H1 (cell line): ENCODE results near the gene PAIP2. TPM values are rescaled to one million over a fixed set of nuclear protein-coding genes. Genes with fewer than 3 reads are reported as not detected.

Experiments
- CTCF ChIA-PET: fragments of 300-600 bp; sonication (Branson Sonifier 250); formaldehyde crosslinking; loops from one replicate; lab custom pipeline; 2021; ENCODE audit not compliant: partially characterized antibody; lab: Charles Lee
- POLR2A ChIA-PET: fragments of 300-600 bp; sonication (Branson Sonifier 250); formaldehyde crosslinking; loops from one replicate; lab custom pipeline; 2021; ENCODE audit warnings: inconsistent platforms; ENCODE audit not compliant: partially characterized antibody; lab: Charles Lee
- DNase-seq, 2 experiments: peaks; one replicate each; pipeline versions ENCODE4 v3.0.0 to v3.0.0-alpha.2; 2010 to 2022; ENCODE audit warnings: low spot score in 2 of 2, low read depth in 1 of 2, mixed read lengths in 1 of 2
- FAIRE-seq: peaks from 2 replicates; lab custom pipeline; 2011; peaks lifted over from hg19 to GRCh38; lab: Jason Lieb, UNC
- H2AFZ ChIP-seq: 2 replicates; pipeline ENCODE4 v1.8.1; 2012; ENCODE audit warnings: low read length, inconsistent platforms
- H2AK5ac ChIP-seq: 2 replicates; pipeline ENCODE4 v1.6.1; 2013; ENCODE audit warnings: low read depth, low read length
- H2BK120ac ChIP-seq: replicated peaks from 2 replicates; pipeline ENCODE3; 2013; ENCODE audit warnings: low read depth, low read length, inconsistent platforms
- H2BK12ac ChIP-seq: 2 replicates; pipeline ENCODE4 v1.6.1; 2013; ENCODE audit warnings: low read depth, low read length
- H2BK15ac ChIP-seq: 2 replicates; pipeline ENCODE4 v1.6.1; 2013; ENCODE audit warnings: low read length
- H2BK20ac ChIP-seq: 2 replicates; pipeline ENCODE4 v1.6.1; 2013; ENCODE audit warnings: low read length
- H2BK5ac ChIP-seq: 2 replicates; pipeline ENCODE4 v1.6.1; 2013; ENCODE audit warnings: low read depth, low read length
- H3K14ac ChIP-seq: 2 replicates; pipeline ENCODE4 v1.6.1; 2013; ENCODE audit warnings: inconsistent platforms; ENCODE audit not compliant: insufficient read length
- H3K18ac ChIP-seq: 2 replicates; pipeline ENCODE4 v1.6.1; 2013; ENCODE audit warnings: low read length; ENCODE audit errors: extremely low read depth
- H3K23ac ChIP-seq: 2 replicates; pipeline ENCODE4 v1.6.1; 2013; ENCODE audit warnings: inconsistent platforms; ENCODE audit not compliant: insufficient read length
- H3K23me2 ChIP-seq: 2 replicates; pipeline ENCODE4 v1.6.1; 2013; ENCODE audit warnings: low read depth, low read length
- H3K27ac ChIP-seq: 2 replicates; pipeline ENCODE4 v1.6.1; 2011; ENCODE audit warnings: low read depth, low read length, inconsistent platforms
- H3K27me3 ChIP-seq, 4 experiments: replicated peaks in 1 of 4; 1 replicate in 1 of 4; 2 replicates in 3 of 4; pipeline versions ENCODE4 v1.6.1 to v1.8.1; 2011 to 2013; ENCODE audit warnings: low read length in 3 of 4, mild to moderate bottlenecking in 3 of 4, inconsistent platforms in 2 of 4, mixed read lengths in 2 of 4, moderate library complexity in 1 of 4; ENCODE audit not compliant: control insufficient read depth in 3 of 4, insufficient read depth in 3 of 4; ENCODE audit errors: extremely low read depth in 1 of 4
- H3K36me3 ChIP-seq, 4 experiments: 2 replicates each; pipeline versions ENCODE4 v1.6.1 to v1.8.1; 2011 to 2013; ENCODE audit warnings: mild to moderate bottlenecking in 4 of 4, low read length in 3 of 4, moderate library complexity in 2 of 4, control low read depth in 1 of 4, inconsistent platforms in 1 of 4; ENCODE audit not compliant: insufficient read depth in 4 of 4, control insufficient read depth in 2 of 4
- H3K4ac ChIP-seq: replicated peaks from 2 replicates; pipeline ENCODE3; 2013; ENCODE audit warnings: low read length, low read depth, mixed read lengths, inconsistent platforms; ENCODE audit not compliant: insufficient read length
- H3K4me1 ChIP-seq, 4 experiments: replicated peaks in 1 of 4; 1 replicate in 1 of 4; 2 replicates in 3 of 4; pipeline versions ENCODE4 v1.6.1 to v1.8.1; 2011 to 2013; ENCODE audit warnings: low read length in 3 of 4, inconsistent platforms in 2 of 4, mixed read lengths in 1 of 4; ENCODE audit not compliant: insufficient read depth in 4 of 4, control insufficient read depth in 3 of 4
- H3K4me2 ChIP-seq, 2 experiments: 2 replicates each; pipeline versions ENCODE4 v1.6.1 to v1.8.1; 2011 to 2013; ENCODE audit warnings: low read depth in 2 of 2, low read length in 2 of 2, control low read depth in 1 of 2, inconsistent platforms in 1 of 2, mild to moderate bottlenecking in 1 of 2; ENCODE audit not compliant: insufficient read depth in 1 of 2
- H3K4me3 ChIP-seq, 4 experiments: fragments of 200-600, 300-600 bp in 1 of 4; sonication (generic), shearing (Covaris generic), sonication (Bioruptor Twin) in 1 of 4; 2 replicates each; pipeline versions ENCODE4 v1.5.1 to v1.8.1; 2011 to 2016; ENCODE audit warnings: low read length in 4 of 4, low read depth in 3 of 4, control low read depth in 2 of 4, inconsistent platforms in 2 of 4, mild to moderate bottlenecking in 2 of 4, mixed read lengths in 1 of 4, moderate library complexity in 1 of 4; ENCODE audit not compliant: insufficient read depth in 2 of 4; ENCODE audit errors: extremely low read depth in 1 of 4
- H3K56ac ChIP-seq: replicated peaks from 2 replicates; pipeline ENCODE3; 2013; ENCODE audit warnings: low read depth, mild to moderate bottlenecking, mixed read lengths, low read length, inconsistent platforms; ENCODE audit not compliant: insufficient read length
- H3K79me1 ChIP-seq: 2 replicates; pipeline ENCODE4 v1.6.1; 2013; ENCODE audit warnings: low read depth, low read length, control low read depth
- H3K79me2 ChIP-seq, 2 experiments: 2 replicates each; pipeline versions ENCODE4 v1.6.1 to v1.8.1; 2012 to 2013; ENCODE audit warnings: low read length in 2 of 2, mild to moderate bottlenecking in 2 of 2, inconsistent platforms in 1 of 2; ENCODE audit not compliant: insufficient read depth in 2 of 2, control insufficient read depth in 1 of 2
- H3K9ac ChIP-seq, 4 experiments: replicated peaks in 1 of 4; 1 replicate in 1 of 4; 2 replicates in 3 of 4; pipeline versions ENCODE4 v1.6.1 to v1.8.1; 2011 to 2013; ENCODE audit warnings: low read depth in 3 of 4, low read length in 3 of 4, control low read depth in 2 of 4, mild to moderate bottlenecking in 2 of 4, moderate library complexity in 2 of 4, inconsistent platforms in 1 of 4; ENCODE audit errors: extremely low read depth in 1 of 4
- H3K9me3 ChIP-seq, 2 experiments: 2 replicates each; pipeline versions ENCODE4 v1.6.1 to v1.8.1; 2012 to 2013; ENCODE audit warnings: mild to moderate bottlenecking in 2 of 2, moderate library complexity in 2 of 2, control low read depth in 1 of 2, inconsistent platforms in 1 of 2, low read depth in 1 of 2, low read length in 1 of 2, mixed read lengths in 1 of 2; ENCODE audit not compliant: insufficient read depth in 2 of 2
- H4K20me1 ChIP-seq, 2 experiments: replicated peaks in 1 of 2; 2 replicates each; pipeline versions ENCODE3 to v1.8.1; 2011 to 2013; ENCODE audit warnings: inconsistent platforms in 2 of 2, low read length in 2 of 2, mild to moderate bottlenecking in 1 of 2; ENCODE audit not compliant: insufficient read depth in 2 of 2, control insufficient read depth in 1 of 2
- H4K5ac ChIP-seq: 2 replicates; pipeline ENCODE4 v1.6.1; 2013; ENCODE audit warnings: low read length, low read depth, mixed read lengths, inconsistent platforms; ENCODE audit not compliant: insufficient read length
- H4K8ac ChIP-seq: 2 replicates; pipeline ENCODE4 v1.8.0; 2013; ENCODE audit warnings: mild to moderate bottlenecking, moderate library complexity, low read length, inconsistent platforms; ENCODE audit not compliant: insufficient read depth; ENCODE audit errors: extremely low read depth
- H4K91ac ChIP-seq: replicated peaks from 2 replicates; pipeline ENCODE3; 2013; ENCODE audit warnings: low read length, mixed read lengths, inconsistent platforms; ENCODE audit not compliant: insufficient read length
- BCL11A ChIP-seq, 2 experiments: IDR thresholded peaks; one replicate each; pipeline ENCODE4 v1.6.1; 2011; ENCODE audit warnings: low read depth in 2 of 2, low read length in 2 of 2, mild to moderate bottlenecking in 2 of 2
- BRCA1 ChIP-seq: IDR thresholded peaks from 2 replicates; pipeline ENCODE4 v1.6.1; 2012; ENCODE audit warnings: low read depth, low read length, improper control_type of control experiment
- CHD2 ChIP-seq: IDR thresholded peaks from 2 replicates; pipeline ENCODE4 v1.6.1; 2012; ENCODE audit warnings: low read length, improper control_type of control experiment
- GABPA ChIP-seq: IDR thresholded peaks from 2 replicates; pipeline ENCODE4 v1.6.1; 2011; ENCODE audit warnings: mild to moderate bottlenecking, low read length, moderate library complexity, borderline replicate concordance; ENCODE audit not compliant: insufficient read depth
- NRF1 ChIP-seq: IDR thresholded peaks from 2 replicates; pipeline ENCODE4 v1.6.1; 2011; ENCODE audit warnings: mild to moderate bottlenecking, low read depth, low read length, improper control_type of control experiment
- RAD21 ChIP-seq, 2 experiments: IDR thresholded peaks in 1 of 2; conservative IDR thresholded peaks in 1 of 2; 2 replicates each; pipeline ENCODE4 v1.6.1; 2011; ENCODE audit warnings: low read depth in 2 of 2, low read length in 2 of 2, improper control_type of control experiment in 1 of 2, inconsistent platforms in 1 of 2, mild to moderate bottlenecking in 1 of 2, moderate library complexity in 1 of 2
- RXRA ChIP-seq: IDR thresholded peaks from 2 replicates; pipeline ENCODE4 v1.6.1; 2011; ENCODE audit warnings: low read depth, mild to moderate bottlenecking, low read length, moderate library complexity; ENCODE audit not compliant: insufficient read depth
- SAP30 ChIP-seq: fragments of 300-600 bp; sonication (generic); IDR thresholded peaks from 2 replicates; pipeline ENCODE4 v1.7.1; 2012; ENCODE audit warnings: low read length, moderate library complexity, mild to moderate bottlenecking, inconsistent platforms; ENCODE audit not compliant: insufficient read depth, insufficient replicate concordance
- SIN3A ChIP-seq, 2 experiments: IDR thresholded peaks in 1 of 2; conservative IDR thresholded peaks in 1 of 2; 2 replicates each; pipeline ENCODE4 v1.6.1; 2011 to 2012; ENCODE audit warnings: low read length in 2 of 2, improper control_type of control experiment in 1 of 2, low read depth in 1 of 2, mild to moderate bottlenecking in 1 of 2
- SIX5 ChIP-seq: IDR thresholded peaks from 2 replicates; pipeline ENCODE4 v1.6.1; 2011; ENCODE audit warnings: mild to moderate bottlenecking, low read depth, low read length
- TEAD4 ChIP-seq: IDR thresholded peaks from 2 replicates; pipeline ENCODE4 v1.6.1; 2012; ENCODE audit warnings: low read depth, low read length, inconsistent platforms, mixed read lengths
- WGBS, 2 experiments: shearing (Covaris generic) in 1 of 2; methylation state at CpG; one replicate each; pipeline versions ENCODE4 v1.1.6 to v1.1.7; 2013 to 2015; ENCODE audit warnings: low lambda C conversion rate in 2 of 2, mixed read lengths in 2 of 2, inconsistent platforms in 1 of 2, low coverage in 1 of 2, missing lambda C conversion rate in 1 of 2; ENCODE audit not compliant: insufficient replicate concordance in 2 of 2, insufficient coverage in 1 of 2, insufficient read length in 1 of 2; ENCODE audit errors: extremely low coverage in 1 of 2, missing lambda C conversion rate in 1 of 2; 5-methylcytosine and 5-hydroxymethylcytosine counted together
- polyA plus RNA-seq, 7 experiments: library from polyadenylated mRNA; depleted of rRNA in 3 of 7; stranded (reverse) in 5 of 7; unstranded in 2 of 7; fragments of >200 nt in 5 of 7; fragments of 200-250 nt in 2 of 7; gene quantifications; 1 replicate in 5 of 7; 2 replicates in 1 of 7; 4 replicates in 1 of 7; pipeline versions ENCODE4 v1.2.1 to v1.2.3, GENCODE V29; 2011 to 2013; ENCODE audit warnings: missing spikeins in 2 of 7, mixed read lengths in 2 of 7
- total RNA-seq: library from RNA; stranded (reverse); fragmentation: NEBNext Ultra II Directional; extraction: Animal tissue kit (Norgen Biotek cat#: 25700); gene quantifications from 2 replicates; pipeline ENCODE4 v1.2.1, GENCODE V29; 2021
- TF ChIP-seq, protein P1 (sequence below): IDR thresholded peaks from 2 replicates; pipeline ENCODE4 v1.6.1; 2012; ENCODE audit warnings: low read length, inconsistent platforms

PAIP2 gene
- total and polyA plus RNA-seq, 2 of the 8 experiments (the other 6 are each of a cell fraction or from before 2014, with no cell fraction given) = 87.6 to 162 TPM

DNA sequence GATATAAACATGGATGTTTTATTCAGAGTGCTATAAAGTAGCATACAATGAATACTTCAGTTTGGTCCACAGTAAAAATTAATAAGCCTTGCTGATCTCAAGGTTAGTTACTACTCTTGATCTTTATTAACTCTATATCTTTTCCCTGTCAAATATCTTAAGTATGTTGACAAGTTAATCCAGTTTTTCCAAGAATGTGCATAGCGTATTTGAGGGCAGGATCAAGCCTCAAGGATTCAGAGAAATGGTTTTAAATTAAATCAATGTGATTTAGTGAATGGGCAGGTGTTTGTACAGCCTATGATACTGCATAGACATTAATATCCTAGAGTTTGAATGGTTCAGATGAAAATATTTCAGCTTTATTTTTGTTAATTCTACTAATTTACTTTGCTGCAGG is 27.4 kb upstream of the PAIP2 start:
- H3K36me3 ChIP-seq = peaks cover 18 to 51% (median 38%) of the 10 kb centered on the region in 4 experiments
- no peak overlapping the region for H3K56ac ChIP-seq
- H3K4me1 ChIP-seq = peaks cover 0 to 10% (median 4%) of the 10 kb centered on the region in 4 experiments; a peak in 4 of 7 replicates
- no peak overlapping the region for H3K9ac ChIP-seq
- no peak overlapping the region for H3K14ac ChIP-seq
- H3K23me2 ChIP-seq = no peaks in the 10 kb centered on the region
- H3K27me3 ChIP-seq = no peaks in the 10 kb centered on the region
- H3K79me1 ChIP-seq = no peaks in the 10 kb centered on the region
- ChIA-PET POLR2A (interaction anchor here (46.7 to 51.1 kb wide), 2 partner anchors 8 to 25 kb away, joined by 1766 read pairs; partner anchors contain the start of gene MATR3), CTCF (no interaction called here)
- no peak overlapping the region for H2BK20ac ChIP-seq
- H3K4me3 ChIP-seq = no peak overlapping the region
- DNase-seq (no peak), FAIRE-seq (no peak)
- no peak overlapping the region for H2AK5ac ChIP-seq
- H4K20me1 ChIP-seq = peaks cover 16 to 27% of the 10 kb centered on the region in 2 experiments
- H3K4me2 ChIP-seq = no peak overlapping the region
- H3K4ac ChIP-seq = no peak overlapping the region
- no peak overlapping the region for H3K18ac ChIP-seq
- H2BK12ac ChIP-seq = no peak overlapping the region
- no peak overlapping the region for H2AFZ ChIP-seq
- WGBS, 2 experiments = 97% methylated on average over 1 of the region's 1 CpG; no CpG with 5 or more reads in 1 of the 2 experiments
- H2BK15ac ChIP-seq = no peak overlapping the region
- H2BK120ac ChIP-seq = no peak overlapping the region
- no peak overlapping the region for H3K23ac ChIP-seq
- H4K5ac ChIP-seq = no peak overlapping the region
- no peak overlapping the region for H4K8ac ChIP-seq
- H2BK5ac ChIP-seq = no peak overlapping the region
- no peaks in the 10 kb centered on the region for H3K9me3 ChIP-seq
- H4K91ac ChIP-seq = no peak overlapping the region
- H3K27ac ChIP-seq = no peak overlapping the region
- H3K79me2 ChIP-seq = peaks cover 19 to 100% of the 10 kb centered on the region in 2 experiments
- TF ChIP-seq GABPA (no peak), BRCA1 (no peak), NRF1 (no peak), TEAD4 (no peak), SAP30 (no peak), BCL11A (IDR thresholded peaks at IDR 0.05; ENCODE audit: low read depth in 2 of 2, low read length in 2 of 2) (no peak), CHD2 (no peak), SIN3A (conservative IDR thresholded peaks at IDR 0.05 in 1 of 2, IDR thresholded peaks at IDR 0.05 in 1 of 2; ENCODE audit: low read depth in 1 of 2, low read length in 2 of 2) (no peak), SIX5 (no peak), RAD21 (IDR thresholded peaks at IDR 0.05 in 1 of 2, conservative IDR thresholded peaks at IDR 0.05 in 1 of 2; ENCODE audit: low read depth in 2 of 2, low read length in 2 of 2) (no peak), RXRA (no peak)
- TF ChIP-seq, protein P1, sequence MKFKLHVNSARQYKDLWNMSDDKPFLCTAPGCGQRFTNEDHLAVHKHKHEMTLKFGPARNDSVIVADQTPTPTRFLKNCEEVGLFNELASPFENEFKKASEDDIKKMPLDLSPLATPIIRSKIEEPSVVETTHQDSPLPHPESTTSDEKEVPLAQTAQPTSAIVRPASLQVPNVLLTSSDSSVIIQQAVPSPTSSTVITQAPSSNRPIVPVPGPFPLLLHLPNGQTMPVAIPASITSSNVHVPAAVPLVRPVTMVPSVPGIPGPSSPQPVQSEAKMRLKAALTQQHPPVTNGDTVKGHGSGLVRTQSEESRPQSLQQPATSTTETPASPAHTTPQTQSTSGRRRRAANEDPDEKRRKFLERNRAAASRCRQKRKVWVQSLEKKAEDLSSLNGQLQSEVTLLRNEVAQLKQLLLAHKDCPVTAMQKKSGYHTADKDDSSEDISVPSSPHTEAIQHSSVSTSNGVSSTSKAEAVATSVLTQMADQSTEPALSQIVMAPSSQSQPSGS = no peak
